ENCODE data around the gene GALNT2. TPM values are rescaled to one million over a fixed set of nuclear protein-coding genes. Genes with fewer than 3 reads are reported as not detected.
A peak's percentile ranks its signal among the peaks of the same experiment; 100 is the strongest.

The GALNT2 gene
- total RNA-seq, 1 experiment from 2014 or later: 62.2 TPM

DNA sequence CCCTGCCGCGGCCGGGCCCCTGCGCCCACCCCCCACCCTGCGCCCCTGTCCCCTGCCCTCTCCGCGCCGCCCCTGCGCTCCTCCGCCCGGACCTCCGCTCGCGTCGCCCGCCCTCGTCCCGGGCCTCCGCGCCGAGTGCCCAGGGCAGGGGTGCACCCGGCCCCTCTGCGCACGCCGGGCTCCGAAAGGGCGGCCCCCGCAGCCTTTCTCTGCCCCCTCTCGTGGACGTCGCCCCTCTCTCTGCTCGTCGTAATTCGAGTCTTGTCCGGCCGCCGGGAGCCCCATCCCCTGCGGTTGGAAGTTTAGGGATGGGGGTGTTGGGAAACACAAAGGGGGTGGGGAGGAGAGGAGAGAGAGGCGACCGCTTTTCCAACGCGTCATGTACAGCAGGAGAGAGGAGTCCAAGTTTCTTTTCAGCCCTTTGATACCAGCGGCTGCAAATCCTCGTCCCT lies 407 bp downstream of the GALNT2 start:
- peak overlapping the region; percentile 93 for H3K4me3 ChIP-seq (ENCODE audit: low read depth, low read length)
- Mint-ChIP-seq H3K36me3 (ENCODE audit: insufficient read depth, unreplicated experiment) (no peaks in the 10 kb centered on the region), H3K27me3 (ENCODE audit: insufficient read depth, unreplicated experiment) (no peaks in the 10 kb centered on the region), H3K4me3 (ENCODE audit: unreplicated experiment) (peak overlapping the region; percentile 93), H3K27ac (ENCODE audit: unreplicated experiment) (peak overlapping the region; percentile 70), H3K4me1 (ENCODE audit: low read depth, unreplicated experiment) (peaks cover 17% of the 10 kb centered on the region), H3K9me3 (ENCODE audit: unreplicated experiment) (peaks cover 14% of the 10 kb centered on the region)
- H3K27me3 ChIP-seq (replicated peaks; ENCODE audit: control insufficient read depth, insufficient read depth, low read length): no peaks in the 10 kb centered on the region
- DNase-seq: no peak
- ChIA-PET POLR2A (no interaction called here), CTCF (interaction anchor here (0.6 kb wide), 1 partner anchor 143 kb away, joined by 5 read pairs; no protein-coding TSS in a partner anchor)
- TF ChIP-seq, protein P1, sequence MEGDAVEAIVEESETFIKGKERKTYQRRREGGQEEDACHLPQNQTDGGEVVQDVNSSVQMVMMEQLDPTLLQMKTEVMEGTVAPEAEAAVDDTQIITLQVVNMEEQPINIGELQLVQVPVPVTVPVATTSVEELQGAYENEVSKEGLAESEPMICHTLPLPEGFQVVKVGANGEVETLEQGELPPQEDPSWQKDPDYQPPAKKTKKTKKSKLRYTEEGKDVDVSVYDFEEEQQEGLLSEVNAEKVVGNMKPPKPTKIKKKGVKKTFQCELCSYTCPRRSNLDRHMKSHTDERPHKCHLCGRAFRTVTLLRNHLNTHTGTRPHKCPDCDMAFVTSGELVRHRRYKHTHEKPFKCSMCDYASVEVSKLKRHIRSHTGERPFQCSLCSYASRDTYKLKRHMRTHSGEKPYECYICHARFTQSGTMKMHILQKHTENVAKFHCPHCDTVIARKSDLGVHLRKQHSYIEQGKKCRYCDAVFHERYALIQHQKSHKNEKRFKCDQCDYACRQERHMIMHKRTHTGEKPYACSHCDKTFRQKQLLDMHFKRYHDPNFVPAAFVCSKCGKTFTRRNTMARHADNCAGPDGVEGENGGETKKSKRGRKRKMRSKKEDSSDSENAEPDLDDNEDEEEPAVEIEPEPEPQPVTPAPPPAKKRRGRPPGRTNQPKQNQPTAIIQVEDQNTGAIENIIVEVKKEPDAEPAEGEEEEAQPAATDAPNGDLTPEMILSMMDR (IDR thresholded peaks at IDR 0.05; ENCODE audit: insufficient read depth in 1 of 2, low read depth in 1 of 2, low read length in 1 of 2, severe bottlenecking in 1 of 2, unreplicated experiment in 1 of 2): no peak
- H3K9me3 ChIP-seq: peaks cover 2% of the 10 kb centered on the region; the same call in 1 of the 2 replicates
- H3K36me3 ChIP-seq (ENCODE audit: control insufficient read depth, insufficient read depth, low read length): no peaks in the 10 kb centered on the region
- no TSS peak for BruUV-seq (replicated peaks)
- intact Hi-C loops (cut with micrococcal nuclease; ENCODE audit: unreplicated experiment): loop anchor here (2.0 to 5.0 kb wide), 4 partner anchors 75 to 201 kb away; no protein-coding TSS in a partner anchor
- peaks cover 6% of the 10 kb centered on the region; the same call in 1 of the 2 replicates for H3K4me1 ChIP-seq

DNA sequence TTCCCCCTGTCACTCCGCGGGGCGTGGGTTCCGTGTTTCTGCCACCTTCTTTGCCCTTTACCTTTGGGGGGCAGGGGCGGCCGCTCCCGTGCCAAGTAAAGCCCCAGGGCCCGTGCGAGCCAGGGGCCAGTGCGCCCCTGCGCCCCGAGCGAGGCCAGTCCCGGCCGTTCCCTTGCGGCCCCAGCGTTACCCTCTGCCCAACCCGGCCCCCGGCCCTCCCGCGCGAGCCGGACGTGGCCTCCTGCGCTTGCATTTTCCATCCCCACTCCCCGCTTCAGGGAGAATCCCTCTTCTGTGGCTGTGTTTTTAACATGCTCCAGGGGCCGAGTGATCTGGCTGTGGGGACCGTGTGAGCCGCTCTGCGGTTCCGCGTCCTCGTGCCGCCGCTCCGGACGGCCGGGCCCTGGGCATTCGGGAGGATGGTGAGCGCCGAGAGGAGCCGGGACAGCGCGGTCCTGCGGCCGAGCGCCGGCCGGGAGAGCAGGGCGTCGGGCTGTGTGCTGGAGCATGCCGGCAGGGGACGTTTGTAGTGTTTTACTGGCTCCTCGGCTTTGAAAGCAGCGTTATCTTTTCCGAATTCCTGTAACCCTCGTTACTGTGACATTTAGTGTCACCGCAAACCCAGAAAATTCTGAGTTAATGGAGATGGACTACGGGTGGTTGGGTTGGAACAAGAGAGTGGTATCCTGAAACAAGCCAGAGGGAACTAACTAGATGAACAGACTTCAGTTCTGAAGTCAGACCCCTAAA lies 1.0 kb downstream of the GALNT2 start:
- DNase-seq: peak in 1 of 2 experiments; percentile 56
- ChIA-PET POLR2A (no interaction called here), CTCF (no interaction called here)
- intact Hi-C loops (cut with micrococcal nuclease; ENCODE audit: unreplicated experiment): loop anchor here (2.0 to 5.0 kb wide), 5 partner anchors 37 to 201 kb away; no protein-coding TSS in a partner anchor
- Histone ChIP-seq H3K9me3 (no peaks in the 10 kb centered on the region), H3K36me3 (ENCODE audit: control insufficient read depth, insufficient read depth, low read length) (no peaks in the 10 kb centered on the region), H3K4me3 (ENCODE audit: low read depth, low read length) (peak overlapping the region; percentile 93), H3K27me3 (replicated peaks; ENCODE audit: control insufficient read depth, insufficient read depth, low read length) (no peaks in the 10 kb centered on the region), H3K4me1 (peaks cover 6% of the 10 kb centered on the region; the same call in 1 of the 2 replicates)
- H3K27me3 Mint-ChIP-seq (ENCODE audit: insufficient read depth, unreplicated experiment): no peaks in the 10 kb centered on the region
- TF ChIP-seq, protein P1 (IDR thresholded peaks at IDR 0.05; ENCODE audit: insufficient read depth in 1 of 2, low read depth in 1 of 2, low read length in 1 of 2, severe bottlenecking in 1 of 2, unreplicated experiment in 1 of 2): no peak
- H3K4me1 Mint-ChIP-seq (ENCODE audit: low read depth, unreplicated experiment): peaks cover 17% of the 10 kb centered on the region
- H3K36me3 Mint-ChIP-seq (ENCODE audit: insufficient read depth, unreplicated experiment): no peaks in the 10 kb centered on the region
- BruUV-seq (replicated peaks): no TSS peak
- peaks cover 10% of the 10 kb centered on the region for H3K9me3 Mint-ChIP-seq (ENCODE audit: unreplicated experiment)
- peak overlapping the region; percentile 70 for H3K27ac Mint-ChIP-seq (ENCODE audit: unreplicated experiment)
- H3K4me3 Mint-ChIP-seq (ENCODE audit: unreplicated experiment): peak overlapping the region; percentile 93

DNA sequence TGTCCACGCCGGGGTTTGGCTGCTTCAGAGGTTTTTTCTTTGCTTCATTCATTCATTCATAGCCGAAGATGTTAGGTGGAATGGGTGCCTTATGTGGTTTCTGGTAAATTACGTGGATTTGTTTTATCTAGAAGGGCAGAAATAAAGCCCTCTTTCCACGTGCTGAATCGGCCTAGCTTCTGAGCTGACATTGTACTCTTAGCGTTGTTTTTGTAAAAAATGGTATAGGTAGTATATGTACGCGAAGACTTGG lies 1.5 kb downstream of the GALNT2 start:
- H3K4me3 ChIP-seq (ENCODE audit: low read depth, low read length): peak overlapping the region; percentile 93
- ChIA-PET CTCF (no interaction called here), POLR2A (no interaction called here)
- H3K4me1 ChIP-seq: peaks cover 6% of the 10 kb centered on the region; the same call in 1 of the 2 replicates
- no TSS peak for BruUV-seq (replicated peaks)
- H3K9me3 ChIP-seq: no peaks in the 10 kb centered on the region
- no peak for DNase-seq
- no peaks in the 10 kb centered on the region for H3K36me3 ChIP-seq (ENCODE audit: control insufficient read depth, insufficient read depth, low read length)
- TF ChIP-seq, protein P1 (IDR thresholded peaks at IDR 0.05; ENCODE audit: insufficient read depth in 1 of 2, low read depth in 1 of 2, low read length in 1 of 2, severe bottlenecking in 1 of 2, unreplicated experiment in 1 of 2): no peak
- H3K36me3 Mint-ChIP-seq (ENCODE audit: insufficient read depth, unreplicated experiment): no peaks in the 10 kb centered on the region
- H3K4me1 Mint-ChIP-seq (ENCODE audit: low read depth, unreplicated experiment): peaks cover 17% of the 10 kb centered on the region
- intact Hi-C loops (cut with micrococcal nuclease; ENCODE audit: unreplicated experiment): loop anchor here (2.0 to 5.0 kb wide), 4 partner anchors 36 to 149 kb away; no protein-coding TSS in a partner anchor
- peak overlapping the region; percentile 70 for H3K27ac Mint-ChIP-seq (ENCODE audit: unreplicated experiment)
- H3K27me3 ChIP-seq (replicated peaks; ENCODE audit: control insufficient read depth, insufficient read depth, low read length): no peaks in the 10 kb centered on the region
- no peaks in the 10 kb centered on the region for H3K27me3 Mint-ChIP-seq (ENCODE audit: insufficient read depth, unreplicated experiment)
- peaks cover 10% of the 10 kb centered on the region for H3K9me3 Mint-ChIP-seq (ENCODE audit: unreplicated experiment)
- peak overlapping the region; percentile 93 for H3K4me3 Mint-ChIP-seq (ENCODE audit: unreplicated experiment)
